Measurements from ENCODE around the gene LRRC27. TPM values are rescaled to one million over a fixed set of nuclear protein-coding genes. Genes with fewer than 3 reads are reported as not detected.
"Not testable (repeated sequence)": the region's sequence is repeated elsewhere in the genome, so short reads cannot be mapped to it uniquely, and the experiment has no call there.

The LRRC27 gene
- total and polyA plus RNA-seq, 12 donors, result 6.5 to 17.6 (median 9.9) TPM

GRCh38 chr10:132352462-132353308 is 20.7 kb downstream of the LRRC27 start:
- 44 to 56% (median 53%) methylated on average over 22 to 34 of the region's 44 CpGs for WGBS, 4 donors
- not testable (repeated sequence) for H3K4me3 ChIP-seq; H3K27me3 ChIP-seq; H3K36me3 ChIP-seq (replicated peaks in 1 of 2); H3K27ac ChIP-seq; H3K9me3 ChIP-seq (replicated peaks in 1 of 3); H3K4me1 ChIP-seq (replicated peaks in 1 of 2)
- peak; percentile 67 to 89 (median 79) for DNase-seq
- peak; percentile 82 to 92 (median 86) for TF ChIP-seq CTCF (IDR thresholded peaks at IDR 0.05)
- intact Hi-C loops (cut with DNase I), result loop anchor here (5.0 kb wide), 2 partner anchors 50 to 130 kb away; no protein-coding TSS in a partner anchor

- H3K4me3 ChIP-seq, result no peak overlapping the region
- TF ChIP-seq POLR2A (IDR thresholded peaks at IDR 0.05) (no peak), CTCF (IDR thresholded peaks at IDR 0.05) (no peak)
- peaks cover 0 to 3% of the 10 kb centered on the region in 2 donors for H3K36me3 ChIP-seq (replicated peaks in 1 of 2)
- no peaks in the 10 kb centered on the region for H3K9me3 ChIP-seq (replicated peaks in 1 of 3)
- peak in 1 of 7 donors; percentile 7 for DNase-seq
- no peaks in the 10 kb centered on the region for H3K27me3 ChIP-seq
- WGBS, 4 donors, result 88 to 91% (median 89%) methylated on average over 9 to 20 of the region's 20 CpGs
- intact Hi-C loops (cut with DNase I), result loop anchor here (5.0 kb wide), 2 partner anchors 51 to 131 kb away; no protein-coding TSS in a partner anchor
- no peak overlapping the region for H3K27ac ChIP-seq
- H3K4me1 ChIP-seq (replicated peaks in 1 of 2), result no peaks in the 10 kb centered on the region
These were observed 21.7 kb downstream of the LRRC27 start for GRCh38 chr10:132353456-132354355.

- TF ChIP-seq CTCF (IDR thresholded peaks at IDR 0.05) (no peak), POLR2A (IDR thresholded peaks at IDR 0.05) (no peak)
- Histone ChIP-seq H3K4me1 (replicated peaks in 1 of 2) (no peaks in the 10 kb centered on the region), H3K4me3 (no peak overlapping the region), H3K9me3 (replicated peaks in 1 of 3) (no peaks in the 10 kb centered on the region), H3K27me3 (no peaks in the 10 kb centered on the region), H3K27ac (no peak overlapping the region), H3K36me3 (replicated peaks in 1 of 2) (no peaks in the 10 kb centered on the region)
- 87 to 94% (median 91%) methylated on average over 27 to 32 of the region's 32 CpGs for WGBS, 4 donors
- intact Hi-C loops (cut with DNase I), result loop anchor here (5.0 kb wide), 2 partner anchors 52 to 132 kb away; no protein-coding TSS in a partner anchor
- peak in 1 of 7 donors; percentile 8 for DNase-seq
These were observed 22.5 kb downstream of the LRRC27 start for GRCh38 chr10:132354356-132355094.

Measured in adrenal gland (tissue), 12 donors.